Stimulated activated CD4-positive, alpha-beta T cell treated with anti-CD3 and anti-CD28 coated beads, Interleukin-2, amount 100 ng/mL, for 24 hours (primary cell): ENCODE measurements around the gene HRH3.

Source experiments
- DNase-seq, 2 donors: peaks; one replicate each; pipeline ENCODE4 v3.0.0-alpha.2; 2020

HRH3 gene

GRCh38 chr20:62219992-62220665 is at the start of gene HRH3:
Gene HRH3 (minus strand): TSS chr20:62220278. CDS start chr20:62219970, 308 bp downstream.
- peak; percentile 37 to 49 for DNase-seq

- DNase-seq, result no peak
These were observed 49.8 kb upstream of the HRH3 start for GRCh38 chr20:62269871-62270270.

GRCh38 chr20:62269378-62269777 is 49.3 kb upstream of the HRH3 start:
- DNase-seq, result no peak

- no peak for DNase-seq
These were observed 48.3 kb upstream of the HRH3 start for GRCh38 chr20:62268228-62268900.

GRCh38 chr20:62267543-62267942 is 47.5 kb upstream of the HRH3 start:
- no peak for DNase-seq

- DNase-seq, result no peak
These were observed 46.8 kb upstream of the HRH3 start for GRCh38 chr20:62266851-62267250.

- no peak for DNase-seq
These were observed 46.3 kb upstream of the HRH3 start for GRCh38 chr20:62266340-62266739.

GRCh38 chr20:62265365-62265764 is 45.3 kb upstream of the HRH3 start:
- no peak for DNase-seq

GRCh38 chr20:62263396-62263795 is 43.3 kb upstream of the HRH3 start:
- no peak for DNase-seq

GRCh38 chr20:62262064-62262463 is 42.0 kb upstream of the HRH3 start:
- DNase-seq, result no peak

GRCh38 chr20:62259294-62259565 is 39.2 kb upstream of the HRH3 start:
- DNase-seq, result no peak

- DNase-seq, result no peak
These were observed 38.6 kb upstream of the HRH3 start for GRCh38 chr20:62258499-62259293.

- DNase-seq, result no peak
These were observed 35.9 kb upstream of the HRH3 start for GRCh38 chr20:62255976-62256375.

GRCh38 chr20:62254021-62254724 is 34.1 kb upstream of the HRH3 start:
- DNase-seq, result no peak

GRCh38 chr20:62253398-62253797 is 33.3 kb upstream of the HRH3 start:
- no peak for DNase-seq

GRCh38 chr20:62252342-62252966 is 32.4 kb upstream of the HRH3 start:
- DNase-seq, result no peak

- DNase-seq, result no peak
These were observed 28.9 kb upstream of the HRH3 start for GRCh38 chr20:62248890-62249560.

GRCh38 chr20:62246872-62247652 is 27.0 kb upstream of the HRH3 start:
- no peak for DNase-seq

GRCh38 chr20:62246431-62246830 is 26.4 kb upstream of the HRH3 start:
- DNase-seq, result no peak

- DNase-seq, result no peak
These were observed 25.8 kb upstream of the HRH3 start for GRCh38 chr20:62245911-62246280.

GRCh38 chr20:62244644-62245108 is 24.6 kb upstream of the HRH3 start:
- DNase-seq, result no peak
